HG03558 (cell line): Measurements from ENCODE around the gene ADCK2.
"Not testable (repeated sequence)": the region's sequence is repeated elsewhere in the genome, so short reads cannot be mapped to it uniquely, and the experiment has no call there.

Experiments
- ATAC-seq: cut with Tn5 transposase; IDR thresholded peaks from one replicate; pipeline ENCODE4 v1.9.1; 2021; ENCODE audit warnings: moderate number of reproducible peaks; ENCODE audit not compliant: unreplicated experiment; ENCODE audit errors: extremely low read depth

ADCK2 gene

GRCh38 chr7:140724706-140725105, 52.0 kb downstream of the ADCK2 start:
- ATAC-seq: no peak

GRCh38 chr7:140726281-140726680, 53.5 kb downstream of the ADCK2 start:
- ATAC-seq: no peak

- ATAC-seq: no peak
These were observed 59.7 kb downstream of the ADCK2 start for GRCh38 chr7:140732416-140732815.

- ATAC-seq: no peak
These were observed 61.4 kb downstream of the ADCK2 start for GRCh38 chr7:140734096-140734495.

- no peak for ATAC-seq
These were observed 62.0 kb downstream of the ADCK2 start for GRCh38 chr7:140734729-140735128.

- ATAC-seq: no peak
These were observed 65.5 kb downstream of the ADCK2 start for GRCh38 chr7:140738280-140738679.

GRCh38 chr7:140743255-140743654, 70.5 kb downstream of the ADCK2 start:
- not testable (repeated sequence) for ATAC-seq

- no peak for ATAC-seq
These were observed 71.3 kb downstream of the ADCK2 start for GRCh38 chr7:140744005-140744404.
